Left lung (tissue), 10 donors: ENCODE results near the gene NDUFAF3. TPM values are rescaled to one million over a fixed set of nuclear protein-coding genes. Genes with fewer than 3 reads are reported as not detected.

Source experiments
- ATAC-seq: fragments of 200-7000 bp; cut with Tn5 transposase; one replicate; pipeline ENCODE4 v1.9.1; 2020; ENCODE audit warnings: moderate library complexity
- DNase-seq, 4 donors: peaks; one replicate each; pipeline ENCODE4 v3.0.0-alpha.2; 2013 to 2020
- H3K27ac ChIP-seq, 2 donors: fragments of 200-600 bp; sonication (generic) in 1 of 2; one replicate each; pipeline versions ENCODE4 v1.5.0 to v1.8.0; 2020 to 2021
- H3K27me3 ChIP-seq, 2 donors: fragments of 200-600 bp; sonication (generic) in 1 of 2; one replicate each; pipeline versions ENCODE4 v1.5.0 to v1.8.0; 2020 to 2021
- H3K36me3 ChIP-seq, 2 donors: fragments of 200-600 bp; sonication (generic) in 1 of 2; one replicate each; pipeline versions ENCODE4 v1.5.0 to v1.8.0; 2020 to 2021
- H3K4me1 ChIP-seq, 2 donors: fragments of 200-600 bp; one replicate each; pipeline ENCODE4 v1.8.0; 2021
- H3K4me3 ChIP-seq, 2 donors: fragments of 200-600 bp; sonication (generic) in 1 of 2; one replicate each; pipeline versions ENCODE4 v1.5.0 to v1.8.0; 2020 to 2021; ENCODE audit warnings: mild to moderate bottlenecking in 1 of 2
- H3K9me3 ChIP-seq, 2 donors: fragments of 200-600 bp; sonication (generic) in 1 of 2; one replicate each; pipeline versions ENCODE4 v1.5.0 to v1.8.0; 2020 to 2021
- intact Hi-C, 2 donors: fragments of 100-400 bp; cut with DNase I; formaldehyde crosslinking; loops; one replicate each; pipeline versions ENCODE4 v1.11.2 to v1.14.2; 2022
- polyA plus RNA-seq, 6 donors: library from polyadenylated mRNA; unstranded; fragments of 120-200 nt; gene quantifications; one replicate each; pipeline ENCODE4 v1.2.1, GENCODE V29; 2013; ENCODE audit not compliant: insufficient read length in 6 of 6
- total RNA-seq, 2 donors: library from RNA; stranded (reverse); fragmentation: NEBNext Ultra II Directional; extraction: Animal tissue kit (Norgen Biotek cat#: 25700); gene quantifications; one replicate each; pipeline ENCODE4 v1.2.1, GENCODE V29; 2021
- TF ChIP-seq, protein P1 (sequence below), 2 donors: fragments of 200-600 bp; sonication (generic) in 1 of 2; IDR thresholded peaks; one replicate each; pipeline versions ENCODE4 v1.5.0 to v1.8.0; 2021; ENCODE audit warnings: antibody characterized with exemption in 2 of 2
- donor health status: DM: no; HTN: yes; CAD: no.
- donor health status: DM: no; HTN: no; CAD: no.

The NDUFAF3 gene
- total and polyA plus RNA-seq, 8 donors: 50.0 to 92.2 (median 60.8) TPM

DNA sequence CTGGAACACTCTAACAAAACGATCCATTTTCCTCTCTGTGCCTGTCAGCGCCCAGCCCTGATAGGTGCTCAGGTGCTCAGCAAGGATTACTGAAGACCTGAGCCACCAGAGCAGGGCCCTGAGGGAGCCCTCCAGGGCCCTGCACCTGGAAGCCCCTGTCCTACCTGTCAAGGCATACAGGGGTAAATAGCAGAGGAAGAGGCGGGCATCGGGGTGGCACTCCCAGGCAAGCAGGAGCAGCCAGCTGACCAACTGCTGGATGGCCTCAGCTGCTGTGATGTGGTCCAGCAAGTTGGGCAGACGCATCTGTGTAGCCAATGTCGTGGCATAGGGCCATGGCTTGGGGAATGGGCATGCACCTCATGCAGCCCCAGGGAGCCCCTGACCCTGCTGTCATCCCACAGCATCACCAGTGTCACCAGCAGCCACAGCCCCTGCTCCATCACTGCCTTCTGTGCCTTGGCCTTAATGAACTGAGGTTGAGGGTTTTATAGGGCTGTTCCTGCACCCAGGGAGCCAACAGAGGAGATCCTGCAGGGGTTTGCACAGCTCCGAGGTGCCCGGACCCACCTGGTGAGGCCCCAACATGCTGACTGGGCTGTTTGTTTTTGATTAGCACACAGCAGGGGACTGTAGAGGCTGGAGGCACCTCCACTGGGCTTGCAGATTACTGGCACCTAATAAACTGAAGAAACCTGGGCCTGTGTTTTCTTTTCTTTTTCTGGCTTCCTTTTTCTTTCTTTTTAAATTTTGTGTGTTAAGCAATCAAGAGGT, 22.6 kb upstream of the NDUFAF3 start:
- Histone ChIP-seq H3K4me1 (no peaks in the 10 kb centered on the region), H3K36me3 (peaks cover 0 to 28% of the 10 kb centered on the region in 2 donors), H3K4me3 (no peak overlapping the region), H3K27ac (no peak overlapping the region), H3K9me3 (no peaks in the 10 kb centered on the region), H3K27me3 (no peaks in the 10 kb centered on the region)
- no peak for ATAC-seq
- TF ChIP-seq, protein P1, sequence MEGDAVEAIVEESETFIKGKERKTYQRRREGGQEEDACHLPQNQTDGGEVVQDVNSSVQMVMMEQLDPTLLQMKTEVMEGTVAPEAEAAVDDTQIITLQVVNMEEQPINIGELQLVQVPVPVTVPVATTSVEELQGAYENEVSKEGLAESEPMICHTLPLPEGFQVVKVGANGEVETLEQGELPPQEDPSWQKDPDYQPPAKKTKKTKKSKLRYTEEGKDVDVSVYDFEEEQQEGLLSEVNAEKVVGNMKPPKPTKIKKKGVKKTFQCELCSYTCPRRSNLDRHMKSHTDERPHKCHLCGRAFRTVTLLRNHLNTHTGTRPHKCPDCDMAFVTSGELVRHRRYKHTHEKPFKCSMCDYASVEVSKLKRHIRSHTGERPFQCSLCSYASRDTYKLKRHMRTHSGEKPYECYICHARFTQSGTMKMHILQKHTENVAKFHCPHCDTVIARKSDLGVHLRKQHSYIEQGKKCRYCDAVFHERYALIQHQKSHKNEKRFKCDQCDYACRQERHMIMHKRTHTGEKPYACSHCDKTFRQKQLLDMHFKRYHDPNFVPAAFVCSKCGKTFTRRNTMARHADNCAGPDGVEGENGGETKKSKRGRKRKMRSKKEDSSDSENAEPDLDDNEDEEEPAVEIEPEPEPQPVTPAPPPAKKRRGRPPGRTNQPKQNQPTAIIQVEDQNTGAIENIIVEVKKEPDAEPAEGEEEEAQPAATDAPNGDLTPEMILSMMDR (IDR thresholded peaks at IDR 0.05): no peak
- no peak for DNase-seq
- intact Hi-C loops: no loop called here

DNA sequence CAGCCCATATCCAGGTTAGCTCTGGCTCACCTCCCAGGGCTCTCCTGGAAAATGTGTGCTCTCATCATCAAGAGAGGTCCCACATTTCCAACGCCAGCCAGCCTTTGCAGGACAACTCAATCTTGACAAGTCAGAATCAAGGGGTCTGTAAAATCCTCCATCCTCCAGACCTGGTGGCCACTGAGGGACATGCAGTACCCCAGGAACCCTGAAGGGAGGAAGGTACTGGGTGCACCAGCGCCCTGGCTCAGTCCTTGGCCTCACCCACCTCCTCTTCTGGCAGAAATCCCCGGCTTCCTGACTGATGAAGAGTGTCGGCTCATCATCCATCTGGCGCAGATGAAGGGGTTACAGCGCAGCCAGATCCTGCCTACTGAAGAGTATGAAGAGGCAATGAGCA, 20.8 kb upstream of the NDUFAF3 start:
- Histone ChIP-seq H3K27ac (no peak overlapping the region), H3K36me3 (peaks cover 0 to 10% of the 10 kb centered on the region in 2 donors), H3K4me3 (no peak overlapping the region), H3K9me3 (no peaks in the 10 kb centered on the region), H3K27me3 (no peaks in the 10 kb centered on the region), H3K4me1 (peaks cover 2 to 6% of the 10 kb centered on the region in 2 donors)
- intact Hi-C loops: no loop called here
- no peak for ATAC-seq
- TF ChIP-seq, protein P1 (IDR thresholded peaks at IDR 0.05): no peak
- DNase-seq: no peak

DNA sequence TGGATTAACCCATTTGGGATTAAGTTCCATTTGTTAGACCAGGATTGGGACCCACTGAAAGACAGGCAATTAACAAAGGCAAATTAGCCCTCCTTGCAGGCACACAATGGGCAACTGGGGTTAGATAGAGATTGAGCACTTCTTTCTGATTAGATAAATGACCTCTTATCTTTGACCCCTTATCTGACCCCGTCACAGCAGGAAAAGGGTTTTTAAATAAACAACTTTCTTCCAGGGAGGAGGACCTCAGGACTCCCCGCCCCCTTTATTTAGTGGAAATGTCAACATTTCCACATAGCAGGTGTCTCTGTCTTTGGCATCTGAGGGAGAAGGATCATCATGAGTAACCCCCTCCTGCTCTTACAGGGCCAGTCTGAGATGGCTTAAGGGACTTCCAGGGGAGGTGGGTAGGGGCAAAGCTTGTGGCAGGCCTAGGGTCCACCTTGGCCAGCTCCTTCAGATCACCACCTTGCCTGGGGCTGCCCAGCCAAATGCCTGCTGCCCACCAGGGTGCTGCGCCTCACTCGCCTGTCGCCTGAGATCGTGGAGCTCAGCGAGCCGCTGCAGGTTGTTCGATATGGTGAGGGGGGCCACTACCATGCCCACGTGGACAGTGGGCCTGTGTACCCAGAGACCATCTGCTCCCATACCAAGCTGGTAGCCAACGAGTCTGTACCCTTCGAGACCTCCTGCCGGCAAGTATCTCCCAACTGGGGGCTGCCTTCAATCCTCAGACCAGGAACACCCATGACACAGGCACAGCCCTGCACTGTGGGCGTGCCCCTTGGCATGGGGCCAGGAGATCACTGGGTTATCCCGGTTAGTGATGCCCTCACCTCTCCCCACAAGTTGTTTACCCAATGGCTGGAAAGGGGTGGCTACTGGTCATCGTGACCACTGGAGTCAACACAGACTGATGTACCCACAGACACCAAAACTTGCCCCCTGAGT, 17.3 kb upstream of the NDUFAF3 start:
- peak in 1 of 4 donors; percentile 43 for DNase-seq
- ATAC-seq: no peak
- Histone ChIP-seq H3K36me3 (no peaks in the 10 kb centered on the region), H3K27me3 (no peaks in the 10 kb centered on the region), H3K4me1 (peaks cover 6 to 28% of the 10 kb centered on the region in 2 donors), H3K9me3 (no peaks in the 10 kb centered on the region), H3K27ac (no peak overlapping the region), H3K4me3 (no peak overlapping the region)
- TF ChIP-seq, protein P1 (IDR thresholded peaks at IDR 0.05): no peak
- intact Hi-C loops: no loop called here

DNA sequence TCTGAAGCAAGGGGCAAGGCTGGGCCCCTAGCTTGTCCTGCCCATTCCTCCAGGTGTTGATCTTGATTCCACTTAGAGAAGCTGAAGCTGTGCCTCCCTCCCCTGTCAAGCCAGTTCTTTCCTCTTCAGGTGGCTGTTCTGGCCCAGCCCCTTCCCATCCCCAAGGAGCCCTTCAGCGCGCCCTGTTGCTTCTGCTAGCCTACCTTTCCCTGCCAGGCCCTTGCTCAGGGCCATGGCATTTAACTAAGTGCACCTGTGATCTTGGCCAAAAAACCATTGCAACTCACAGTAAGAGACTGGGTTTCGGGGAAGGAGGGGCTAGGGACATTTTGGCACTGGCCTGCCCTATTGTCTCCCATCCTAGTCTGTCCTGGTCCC, 16.6 kb upstream of the NDUFAF3 start:
- H3K4me3 ChIP-seq: no peak overlapping the region
- H3K36me3 ChIP-seq: no peaks in the 10 kb centered on the region
- peaks cover 6 to 29% of the 10 kb centered on the region in 2 donors for H3K4me1 ChIP-seq
- DNase-seq (no peak), ATAC-seq (no peak)
- intact Hi-C loops: no loop called here
- no peaks in the 10 kb centered on the region for H3K27me3 ChIP-seq
- H3K9me3 ChIP-seq: no peaks in the 10 kb centered on the region
- TF ChIP-seq, protein P1 (IDR thresholded peaks at IDR 0.05): no peak
- H3K27ac ChIP-seq: no peak overlapping the region

DNA sequence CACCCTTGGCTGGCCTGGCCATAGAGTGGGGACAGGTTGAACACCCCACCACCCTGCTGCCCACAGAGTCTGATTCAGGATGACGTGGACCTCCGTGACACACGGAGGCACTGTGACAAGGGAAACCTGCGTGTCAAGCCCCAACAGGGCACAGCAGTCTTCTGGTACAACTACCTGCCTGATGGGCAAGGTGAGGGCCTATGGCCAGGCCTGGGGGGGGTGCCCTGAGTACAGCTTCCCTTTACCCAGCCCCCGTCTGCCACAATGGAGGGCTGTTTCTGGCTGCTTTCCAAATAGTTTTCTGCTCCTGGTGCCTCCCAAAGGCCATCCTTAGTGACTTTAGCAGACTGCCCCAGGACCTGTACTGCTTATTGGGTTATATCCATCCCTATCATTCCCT, 15.9 kb upstream of the NDUFAF3 start:
- H3K27ac ChIP-seq: no peak overlapping the region
- intact Hi-C loops: no loop called here
- TF ChIP-seq, protein P1 (IDR thresholded peaks at IDR 0.05): no peak

More for the DNA sequence above, 15.9 kb upstream of the NDUFAF3 start:
- Histone ChIP-seq H3K4me1 (peaks cover 6 to 29% of the 10 kb centered on the region in 2 donors), H3K36me3 (no peaks in the 10 kb centered on the region), H3K9me3 (no peaks in the 10 kb centered on the region), H3K27me3 (no peaks in the 10 kb centered on the region), H3K4me3 (peak overlapping the region in 1 of 2 donors; percentile 98)
- ATAC-seq (no peak), DNase-seq (peak in 1 of 4 donors; percentile 49)
